GM12891 (cell line): ENCODE data around the gene TMEM272.

Experiments
- POLR2A ChIP-seq: IDR thresholded peaks from 2 replicates; pipeline ENCODE4 v1.6.1; 2011; ENCODE audit warnings: low read depth, low read length, control low read depth
- POLR2AphosphoS5 ChIP-seq: IDR thresholded peaks from 2 replicates; pipeline ENCODE4 v1.6.1; 2011; ENCODE audit warnings: low read depth, low read length, control low read depth
- SPI1 ChIP-seq: IDR thresholded peaks from 2 replicates; pipeline ENCODE4 v1.6.1; 2011; ENCODE audit warnings: low read depth, low read length, control low read depth

DNA sequence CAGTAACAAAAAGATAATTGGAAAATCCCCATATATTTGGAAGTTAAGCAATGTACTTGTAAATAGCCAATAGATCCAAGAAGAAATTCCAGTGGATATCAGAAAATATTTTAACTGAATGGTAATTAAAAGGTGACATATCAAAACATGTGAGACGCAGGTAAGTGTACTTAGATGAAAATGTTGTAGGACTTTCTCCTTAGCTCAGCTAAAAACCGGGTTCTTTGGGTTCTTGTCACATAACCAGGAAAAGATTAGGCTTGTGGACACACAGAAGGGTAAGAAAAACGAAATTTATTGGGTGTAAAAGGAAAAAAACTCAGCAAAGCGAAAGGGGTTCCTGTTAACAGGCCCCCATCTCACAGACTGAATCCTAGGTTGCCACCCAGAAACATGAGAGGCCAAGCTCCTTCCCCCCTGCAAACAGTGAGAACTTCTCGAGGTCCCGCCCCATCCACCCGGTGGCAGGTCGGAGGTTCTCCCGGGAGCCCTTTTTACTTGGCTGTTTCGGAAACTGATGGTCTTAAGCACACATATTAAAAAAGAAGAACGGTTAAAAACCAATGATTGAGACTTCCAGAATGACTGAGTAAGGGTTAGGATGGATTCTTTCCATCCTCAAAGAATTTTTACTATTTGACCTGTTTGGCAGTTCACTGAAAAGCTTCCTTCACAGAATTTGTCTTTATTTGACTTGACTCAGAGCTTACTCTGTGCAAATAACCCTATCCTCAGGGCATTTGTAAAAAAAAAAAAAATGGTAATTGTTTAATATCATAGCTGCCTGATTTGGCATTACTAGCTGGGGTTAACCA, 13.7 kb upstream of the TMEM272 start:
- no peak for TF ChIP-seq SPI1
- TF ChIP-seq POLR2A = no peak
- TF ChIP-seq POLR2AphosphoS5 = no peak
